GM19397 (cell line): ENCODE results near the gene TRAF3.
"Not testable (repeated sequence)": the region's sequence is repeated elsewhere in the genome, so short reads cannot be mapped to it uniquely, and the experiment has no call there.

ENCODE experiments used
- ATAC-seq: cut with Tn5 transposase; IDR thresholded peaks from one replicate; pipeline ENCODE4 v1.9.1; 2021; ENCODE audit warnings: mild to moderate bottlenecking, moderate library complexity; ENCODE audit not compliant: unreplicated experiment

The TRAF3 gene

DNA sequence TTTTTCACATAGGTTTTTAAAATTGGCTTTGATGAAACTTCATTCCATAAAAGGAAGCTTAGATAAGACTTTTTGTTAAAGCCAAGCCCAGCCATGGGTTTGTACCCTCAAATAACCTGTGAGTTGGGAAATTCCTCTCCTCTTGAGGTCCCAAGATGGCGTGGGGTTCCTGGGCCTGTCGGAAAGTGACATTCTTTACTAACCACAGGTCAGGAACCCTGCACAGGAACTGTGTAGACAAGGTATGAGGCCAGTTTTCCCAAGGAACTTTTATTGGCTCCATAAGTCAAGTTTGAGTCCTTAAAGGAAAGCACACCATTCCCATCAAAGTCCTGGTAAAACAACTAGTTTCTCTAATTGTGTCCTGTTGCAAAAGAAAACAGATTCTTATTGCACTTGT, 80.2 kb downstream of the TRAF3 start:
- ATAC-seq, result no peak

DNA sequence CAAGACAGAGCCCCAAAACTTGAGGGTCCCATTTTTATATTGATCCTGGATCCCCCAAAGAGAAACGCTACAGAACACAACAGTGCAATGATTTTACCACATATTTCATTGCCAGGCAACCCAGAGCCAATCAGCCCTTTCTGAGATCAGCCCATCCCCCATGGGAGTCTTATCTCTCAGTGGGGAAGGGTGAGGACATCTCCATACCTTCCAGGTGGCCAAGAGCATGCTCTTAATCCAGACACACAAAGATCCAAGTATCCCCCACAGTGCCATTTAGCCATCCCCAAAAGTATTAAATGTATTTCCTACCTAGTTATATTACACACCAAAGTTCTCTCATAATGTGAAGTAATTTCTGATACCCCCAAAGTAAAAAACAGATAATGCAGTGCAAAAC, 82.7 kb downstream of the TRAF3 start:
- ATAC-seq, result no peak

DNA sequence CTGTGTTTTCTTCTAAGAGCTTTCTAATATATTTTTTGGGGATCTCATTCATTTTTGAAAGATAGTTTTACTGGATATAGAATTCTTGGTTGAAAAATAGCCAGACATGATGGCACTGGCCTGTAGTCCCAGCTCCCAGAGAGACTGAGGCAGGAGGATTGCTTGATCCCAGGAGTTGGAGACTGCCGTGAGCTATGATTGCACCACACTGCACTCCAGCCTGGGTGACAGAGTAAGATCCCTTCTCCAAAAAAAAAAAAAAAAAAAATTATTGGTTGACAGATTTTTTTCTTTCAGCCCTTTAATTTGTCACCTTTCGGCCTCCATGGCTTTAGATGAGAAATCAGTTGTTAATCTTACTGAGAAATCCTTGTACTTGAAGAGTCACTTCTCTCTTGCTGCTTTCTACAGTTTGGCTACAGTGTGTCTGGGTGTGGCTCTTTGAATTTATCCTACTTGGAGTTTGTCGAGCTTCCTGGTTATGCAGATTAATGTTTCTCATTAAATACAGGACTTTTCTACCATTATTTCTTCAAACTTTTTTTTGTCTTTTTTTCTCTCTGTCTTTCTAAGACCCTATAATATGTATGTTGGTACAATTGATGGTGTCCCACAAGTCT, 85.0 kb downstream of the TRAF3 start:
- ATAC-seq, result no peak

DNA sequence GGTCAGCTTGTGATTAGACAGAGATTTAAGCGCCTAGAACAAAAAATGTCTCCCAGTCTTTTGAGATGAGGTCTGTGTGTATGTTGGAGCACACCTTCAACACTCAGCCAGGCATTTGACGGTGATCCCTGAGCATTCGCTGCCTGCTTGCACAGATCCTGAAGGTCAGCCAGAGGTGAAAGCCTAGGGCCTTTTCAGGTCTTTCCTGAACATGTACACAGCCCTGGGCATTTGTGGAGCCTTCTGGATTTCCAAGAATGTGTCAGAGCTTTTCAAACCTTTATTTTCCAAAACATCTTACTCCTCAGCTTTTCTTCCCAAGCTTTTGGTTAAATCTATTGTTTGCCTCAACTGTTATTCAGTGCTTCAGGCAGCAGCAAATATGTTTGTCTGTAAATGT, 86.1 kb downstream of the TRAF3 start:
- ATAC-seq, result no peak

DNA sequence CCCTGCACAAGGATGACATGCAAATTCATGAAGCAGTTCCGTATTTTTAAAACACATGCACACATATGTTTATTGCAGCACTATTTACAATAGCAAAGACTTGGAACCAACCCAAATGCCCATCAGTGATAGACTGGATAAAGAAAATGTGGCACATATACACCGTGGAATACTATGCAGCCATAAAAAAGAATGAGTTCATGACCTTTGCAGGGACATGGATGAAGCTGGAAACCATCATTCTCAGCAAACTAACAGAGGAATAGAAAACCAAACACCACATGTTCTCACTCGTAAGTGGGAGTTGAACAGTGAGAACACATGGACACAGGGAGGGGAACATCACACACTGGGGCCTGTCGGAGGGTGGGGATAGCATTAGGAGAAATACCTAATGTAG, 88.7 kb downstream of the TRAF3 start:
- ATAC-seq, result not testable (repeated sequence)

DNA sequence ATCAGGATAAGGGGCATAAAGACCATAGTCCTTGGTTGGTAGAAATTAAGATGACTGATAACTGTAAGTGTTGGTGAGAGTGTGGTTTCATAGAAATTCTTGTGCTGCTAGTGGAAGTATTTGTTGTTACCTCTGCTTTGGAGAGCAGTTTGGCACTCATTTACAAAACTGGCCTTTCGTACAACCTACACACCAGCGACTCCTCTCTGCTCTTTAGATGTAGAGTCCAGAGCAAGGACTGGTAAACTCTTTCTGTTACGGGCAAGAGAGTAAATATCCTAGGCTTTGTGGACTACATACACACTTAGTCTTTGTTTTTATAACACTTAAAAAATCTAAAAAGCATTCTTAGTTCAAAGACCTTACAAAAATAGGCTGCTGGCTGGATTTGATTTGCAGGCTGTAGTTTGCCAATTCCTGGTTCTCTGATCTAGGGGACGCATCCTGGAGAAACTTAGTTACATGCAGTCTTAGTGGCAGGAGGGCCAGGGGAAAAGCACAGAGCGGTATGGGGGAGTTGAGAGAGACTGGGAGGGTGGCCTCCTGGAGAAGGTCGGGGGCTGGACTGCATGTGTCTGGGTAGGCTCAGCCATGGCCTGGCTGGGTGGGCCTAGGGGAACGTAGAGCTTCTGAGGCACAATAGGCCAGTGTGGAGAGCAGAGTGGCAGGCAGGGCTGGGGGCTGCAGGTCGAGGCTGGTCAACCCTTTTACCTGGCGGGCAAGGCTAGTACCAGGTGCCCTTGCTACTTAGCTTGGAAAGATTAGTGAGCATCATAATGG, 89.9 kb downstream of the TRAF3 start:
- no peak for ATAC-seq

DNA sequence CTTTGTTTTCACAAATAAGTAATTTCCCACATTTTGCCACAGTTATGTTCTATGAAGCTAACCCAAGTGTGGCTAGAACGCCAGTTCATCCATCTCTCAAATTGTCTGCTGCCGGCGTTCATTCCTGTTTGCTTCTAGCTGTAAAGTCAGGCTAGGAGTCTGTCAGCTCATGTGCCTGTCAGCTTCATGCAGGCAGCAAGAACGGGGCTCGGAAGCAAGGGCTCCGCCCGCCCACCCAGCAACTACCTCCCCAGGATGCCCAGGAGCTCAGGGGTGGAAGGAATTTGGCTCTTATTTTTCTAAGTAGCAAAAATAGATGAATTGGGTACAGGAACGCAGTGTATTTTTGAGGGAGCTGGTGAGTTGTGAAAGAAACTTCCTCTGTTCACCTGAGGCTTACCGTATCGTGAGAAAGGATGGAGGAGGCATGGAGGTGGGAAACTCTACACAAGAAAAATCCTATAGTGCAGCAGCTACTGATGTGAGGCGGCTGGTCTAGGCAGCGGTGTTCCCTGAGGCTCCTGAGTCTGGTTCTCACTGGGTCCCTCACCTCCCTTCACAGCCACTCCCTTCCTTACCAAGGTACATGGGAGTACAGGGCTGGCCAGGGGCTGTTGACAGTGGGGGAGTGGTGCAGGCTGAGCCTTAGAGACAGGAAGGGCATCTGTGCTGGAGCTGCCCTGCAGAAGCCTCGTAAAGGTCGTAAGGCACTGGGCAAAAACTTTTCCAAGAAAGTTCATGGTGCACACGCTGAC, 90.8 kb downstream of the TRAF3 start:
- ATAC-seq, result no peak

DNA sequence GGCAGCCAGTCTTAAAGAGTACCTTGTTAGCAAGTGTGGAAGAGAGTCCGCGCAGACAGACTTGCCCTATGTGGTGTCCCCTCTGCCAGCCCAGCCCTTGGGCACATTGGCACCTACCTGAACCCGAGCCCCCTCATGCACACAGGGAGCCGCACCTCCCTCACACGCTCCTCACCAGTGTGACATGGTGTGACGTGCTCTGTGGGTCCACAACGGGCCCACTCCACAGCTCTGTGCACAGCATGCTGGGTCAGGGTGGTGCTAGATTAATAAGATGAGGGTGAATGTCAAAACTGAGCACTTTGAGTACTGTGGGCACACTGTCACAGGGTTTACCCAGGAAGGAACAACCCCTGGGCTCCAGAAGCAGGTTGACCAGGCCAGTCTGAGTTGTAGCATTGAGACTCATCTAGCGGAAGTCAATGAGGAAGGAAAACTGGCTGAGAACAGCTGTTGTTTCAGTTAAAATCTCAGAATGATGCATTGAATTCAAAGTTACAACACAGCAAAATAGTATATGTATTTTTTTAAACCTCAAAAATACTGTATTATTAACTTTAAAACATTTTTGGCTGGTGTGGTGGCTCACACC, 91.8 kb downstream of the TRAF3 start:
- no peak for ATAC-seq

DNA sequence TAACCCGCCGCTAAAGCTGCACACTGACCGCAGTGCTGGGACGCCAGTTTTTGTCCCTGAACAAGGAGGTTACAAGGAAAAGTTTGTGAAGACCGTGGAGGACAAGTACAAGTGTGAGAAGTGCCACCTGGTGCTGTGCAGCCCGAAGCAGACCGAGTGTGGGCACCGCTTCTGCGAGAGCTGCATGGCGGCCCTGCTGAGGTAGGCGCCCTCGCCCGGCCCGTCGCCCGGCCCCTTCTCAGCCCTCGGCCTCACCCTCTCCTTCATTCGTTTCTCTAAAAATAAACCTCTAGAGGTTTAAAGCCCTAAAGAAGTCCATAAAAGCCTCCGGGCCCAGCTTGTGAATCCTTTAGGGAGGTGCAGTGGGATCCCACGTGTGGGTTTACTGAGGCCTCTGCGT, 93.0 kb downstream of the TRAF3 start:
- no peak for ATAC-seq

DNA sequence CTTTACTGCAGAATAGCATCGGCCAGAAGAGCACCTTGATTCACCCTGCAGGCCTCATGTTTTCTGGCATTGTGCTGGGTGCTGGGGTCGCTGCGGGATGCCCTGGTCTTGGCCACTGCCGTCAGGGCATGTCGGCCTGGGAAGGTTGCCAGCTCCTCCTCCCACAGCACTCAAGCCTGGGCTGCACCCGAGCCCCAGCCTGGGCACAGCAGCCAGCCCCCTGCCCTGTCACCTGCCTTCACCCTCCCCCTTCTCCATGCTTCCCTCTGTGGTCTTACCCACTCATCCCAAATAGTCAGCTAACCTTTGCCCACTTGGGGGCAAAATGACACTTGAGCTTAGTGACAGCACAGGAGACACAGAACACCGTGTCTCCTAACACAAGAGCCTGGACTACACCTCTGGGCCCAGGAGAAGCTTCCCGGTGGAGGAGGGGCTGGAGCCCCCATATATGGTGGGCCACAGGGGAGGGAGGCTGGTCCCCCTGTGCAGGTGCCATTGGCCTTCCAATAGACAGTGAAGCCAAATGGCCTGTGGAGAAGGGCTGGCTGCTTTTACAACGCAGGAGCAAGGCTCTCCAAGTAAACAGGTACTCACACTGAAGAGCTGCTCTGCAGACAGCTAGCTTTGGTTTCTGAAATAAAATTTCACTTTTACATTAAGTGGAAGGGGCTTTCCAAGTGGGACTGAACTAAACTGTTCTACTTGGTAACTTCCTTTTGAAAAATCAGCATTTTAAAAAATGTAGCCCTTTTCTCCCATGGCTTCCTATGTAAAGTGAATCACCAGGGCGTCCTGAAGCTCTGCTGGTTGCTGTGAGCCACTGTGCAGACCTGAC, 94.0 kb downstream of the TRAF3 start:
- ATAC-seq, result no peak

DNA sequence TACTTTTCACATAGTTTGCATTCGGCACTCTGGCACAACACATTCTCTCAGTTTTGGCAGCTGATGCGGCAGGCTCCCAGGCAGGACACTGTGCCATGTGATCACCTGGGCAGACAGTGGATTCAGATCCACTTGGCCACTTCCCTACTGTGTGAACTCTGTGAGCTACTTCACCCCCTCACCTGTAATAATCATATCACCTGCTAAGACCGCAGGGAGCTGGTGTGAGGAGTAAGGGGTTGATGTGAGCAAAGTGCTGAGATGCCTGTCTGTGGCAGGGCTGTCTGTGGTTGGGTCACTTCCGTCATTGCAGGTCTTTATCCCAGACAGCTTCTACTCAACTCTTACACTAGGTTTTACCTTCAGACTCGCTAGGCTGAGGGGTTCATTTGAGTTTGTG, 94.8 kb downstream of the TRAF3 start:
- no peak for ATAC-seq

DNA sequence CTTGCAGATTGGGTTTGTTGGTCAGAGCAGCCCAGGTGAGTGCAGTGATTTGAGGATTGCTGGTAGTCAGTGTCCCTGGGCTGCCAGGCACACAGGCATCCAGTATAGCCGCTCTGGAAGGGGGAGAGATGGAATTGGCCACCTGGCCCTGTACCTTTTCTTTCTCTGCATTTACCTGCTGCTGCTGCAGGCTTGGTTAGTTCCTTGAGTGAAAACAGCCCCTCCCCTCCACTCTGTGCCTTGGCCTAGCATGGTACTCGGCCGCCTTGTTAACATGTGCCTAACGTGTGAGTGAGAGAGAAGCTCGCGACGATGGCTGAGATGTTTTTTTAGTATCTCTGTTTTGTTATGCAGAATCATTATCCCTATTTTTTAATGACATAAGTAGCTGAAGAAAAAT, 95.9 kb downstream of the TRAF3 start:
- ATAC-seq, result no peak

DNA sequence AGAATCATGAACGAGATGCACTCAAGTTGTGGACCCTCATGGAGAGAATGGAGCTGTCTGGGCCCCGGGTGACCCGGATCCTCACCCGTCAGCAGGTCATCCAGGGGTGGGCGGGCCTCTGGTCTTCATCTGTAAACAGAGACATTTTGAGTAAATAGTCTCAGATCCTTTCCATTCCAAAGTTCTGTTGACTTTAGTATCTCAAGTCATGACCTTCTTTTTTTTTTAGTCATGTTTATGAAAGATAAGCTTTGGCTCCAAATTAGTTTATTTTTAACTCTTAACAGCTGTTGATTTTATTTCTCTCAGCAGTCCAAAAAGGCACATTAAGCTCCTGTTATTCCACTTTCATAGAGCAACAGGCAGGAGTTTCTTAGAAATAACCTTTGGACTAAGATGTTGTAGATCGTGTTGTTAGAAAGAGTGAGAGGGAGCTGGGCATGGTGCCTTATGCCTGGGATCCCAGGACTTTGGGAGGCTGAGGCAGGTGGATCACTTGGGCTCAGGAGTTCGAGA, 96.4 kb downstream of the TRAF3 start:
- no peak for ATAC-seq

DNA sequence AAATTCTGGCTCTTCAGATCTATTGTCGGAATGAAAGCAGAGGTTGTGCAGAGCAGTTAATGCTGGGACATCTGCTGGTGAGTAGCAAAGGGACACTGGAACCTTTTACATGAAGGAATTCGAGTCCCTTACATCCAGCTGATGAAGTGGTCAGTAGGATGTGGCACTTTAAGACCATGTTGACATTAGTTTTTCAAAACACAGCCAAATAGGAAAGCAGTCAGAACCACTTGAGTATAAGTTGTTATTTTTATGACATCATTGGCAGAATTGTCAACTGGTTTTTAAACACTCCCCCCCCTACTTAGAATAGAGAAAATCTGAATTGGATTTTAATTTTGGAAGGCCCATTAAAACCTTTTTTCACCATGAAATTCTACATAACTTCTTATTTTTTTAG, 98.4 kb downstream of the TRAF3 start:
- ATAC-seq, result no peak

DNA sequence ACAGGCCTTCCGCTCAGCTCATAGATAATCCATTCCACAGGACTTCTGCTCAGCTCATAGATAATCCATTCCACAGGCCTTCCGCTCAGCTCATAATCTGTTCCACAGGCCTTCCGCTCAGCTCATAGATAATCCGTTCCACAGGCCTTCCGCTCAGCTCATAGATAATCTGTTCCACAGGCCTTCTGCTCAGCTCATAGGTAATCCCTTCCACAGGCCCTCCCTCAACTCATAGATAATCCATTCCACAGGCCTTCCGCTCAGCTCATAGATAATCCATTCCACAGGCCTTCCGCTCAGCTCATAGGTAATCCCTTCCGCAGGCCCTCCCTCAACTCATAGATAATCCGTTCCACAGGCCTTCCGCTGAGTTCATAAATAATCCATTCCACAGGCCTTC, 100.3 kb downstream of the TRAF3 start:
- not testable (repeated sequence) for ATAC-seq

DNA sequence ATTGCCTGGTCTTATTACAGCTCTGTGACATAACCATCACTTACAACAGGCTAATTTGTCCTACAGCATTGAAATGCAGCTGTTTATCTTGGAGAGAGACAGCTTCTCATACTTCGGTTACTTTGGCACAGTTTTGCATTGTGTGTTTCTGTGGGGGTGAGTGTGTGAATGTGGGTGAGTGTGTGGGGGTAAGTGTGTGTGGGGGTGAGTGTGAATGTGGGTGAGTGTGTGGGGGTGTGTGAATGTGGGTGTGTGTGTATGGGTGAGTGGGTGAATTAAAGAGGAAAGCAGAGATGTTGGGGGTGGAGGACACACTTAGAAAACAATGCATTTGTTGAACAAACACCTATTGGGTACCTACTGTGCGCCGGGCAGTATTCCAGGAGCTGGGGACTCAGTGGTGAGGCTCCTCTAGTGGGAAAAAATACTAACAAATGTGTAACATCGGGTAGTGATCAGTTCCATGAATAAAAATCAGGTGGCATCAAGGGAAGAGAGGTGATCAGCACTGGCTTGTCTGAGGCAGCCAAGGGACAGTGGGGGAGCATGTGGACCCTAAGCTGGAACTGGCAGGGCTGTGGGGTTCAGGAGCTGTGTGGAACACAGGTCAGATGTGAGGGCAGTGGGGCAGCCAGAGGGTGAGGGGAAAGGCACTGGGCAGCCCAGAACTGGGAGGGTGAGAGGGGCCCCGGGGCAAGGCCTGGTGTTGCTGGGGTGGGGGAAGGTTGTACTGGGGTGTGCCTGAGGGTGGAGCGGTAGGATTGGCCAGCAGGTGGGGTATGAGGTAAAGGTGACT, 101.1 kb downstream of the TRAF3 start:
- no peak for ATAC-seq

DNA sequence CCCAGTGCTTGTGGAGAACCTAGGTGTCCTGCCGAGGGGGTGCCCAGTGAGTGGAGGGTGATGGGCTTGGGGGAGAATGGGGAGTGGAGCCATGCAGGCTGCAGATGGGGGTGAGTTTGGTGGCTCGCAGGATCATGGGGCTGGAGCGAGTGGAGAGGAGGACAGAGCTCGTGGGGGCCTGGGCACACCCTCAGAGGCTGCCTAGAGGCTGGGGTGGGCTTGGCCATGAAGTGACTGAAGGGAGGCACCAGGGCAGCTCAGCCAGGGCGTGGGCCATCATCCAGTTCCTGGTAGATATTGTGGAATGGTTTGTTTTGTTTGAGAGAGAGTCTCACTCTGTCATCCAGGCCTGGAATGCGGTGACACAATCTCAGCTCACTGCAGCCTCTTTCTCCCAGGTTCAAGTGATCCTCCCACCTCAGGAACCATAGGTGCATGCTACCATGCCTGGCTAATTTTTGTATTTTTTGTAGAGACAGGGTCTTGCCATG, 101.8 kb downstream of the TRAF3 start:
- no peak for ATAC-seq

DNA sequence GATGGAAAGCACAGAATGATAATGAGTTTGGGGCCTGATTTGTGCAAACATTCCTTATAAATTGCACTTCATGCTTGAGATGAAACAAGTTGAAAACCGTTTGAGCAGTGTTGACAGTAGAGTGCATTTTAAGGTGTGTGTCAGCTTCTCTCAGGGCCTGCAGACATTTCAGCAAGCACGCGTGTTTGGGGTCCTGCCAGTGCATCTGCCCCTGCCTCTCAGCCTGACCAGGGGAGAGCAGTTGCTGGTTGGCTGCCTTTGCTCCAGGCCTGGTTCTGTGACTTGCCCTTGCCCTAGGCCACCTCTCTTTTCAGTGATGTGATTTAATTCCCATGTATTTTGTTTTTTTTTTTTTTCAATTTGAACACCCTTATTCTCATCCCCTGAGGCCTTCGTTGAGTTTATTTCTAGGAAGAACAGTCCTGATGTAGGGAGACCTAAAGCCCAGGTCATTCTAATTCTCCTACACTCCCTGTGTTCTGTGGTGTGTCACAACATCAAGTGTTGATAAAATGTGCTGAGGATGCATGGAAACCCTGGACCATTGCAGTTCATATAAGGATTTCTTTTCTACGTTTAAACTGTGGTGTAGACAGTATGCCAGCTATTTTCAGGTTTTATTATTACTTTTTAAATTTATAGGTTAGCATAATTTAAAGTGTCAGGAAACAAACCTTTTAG, 105.1 kb downstream of the TRAF3 start:
- ATAC-seq, result no peak

DNA sequence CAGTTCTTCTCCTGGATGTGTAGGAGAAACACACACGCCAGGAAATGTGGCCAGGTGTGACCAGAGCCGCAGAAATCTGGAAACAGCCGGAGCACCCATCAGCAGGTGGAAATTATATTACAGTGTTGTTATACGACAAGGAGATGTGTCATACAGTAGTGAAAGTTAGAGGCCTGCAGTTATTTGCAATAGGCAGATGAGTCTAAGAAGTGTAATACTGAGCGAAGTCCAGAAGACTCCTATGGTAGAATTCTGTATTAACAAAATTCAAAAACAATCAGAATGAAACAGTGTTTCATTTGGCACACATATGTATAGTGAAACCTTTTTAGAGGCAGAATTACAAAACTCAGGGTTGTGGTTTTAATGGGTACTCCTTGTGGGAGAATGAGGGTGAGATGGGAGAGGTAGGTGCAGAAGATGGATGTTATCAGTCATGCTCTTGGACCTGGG, 105.9 kb downstream of the TRAF3 start:
- no peak for ATAC-seq
